ENCODE measurements around the gene TSPAN14. TPM values are rescaled to one million over a fixed set of nuclear protein-coding genes. Genes with fewer than 3 reads are reported as not detected.

TSPAN14 gene
- polyA plus RNA-seq, 10 donors, result 35.8 to 53.1 (median 46.3) TPM

- no peak for DNase-seq
Measured at GRCh38 chr10:80421050-80421706, 32.9 kb upstream of the TSPAN14 start.

GRCh38 chr10:80421707-80422536, 32.2 kb upstream of the TSPAN14 start:
- DNase-seq, result no peak

GRCh38 chr10:80425901-80426300, 28.2 kb upstream of the TSPAN14 start:
- DNase-seq, result no peak

DNA sequence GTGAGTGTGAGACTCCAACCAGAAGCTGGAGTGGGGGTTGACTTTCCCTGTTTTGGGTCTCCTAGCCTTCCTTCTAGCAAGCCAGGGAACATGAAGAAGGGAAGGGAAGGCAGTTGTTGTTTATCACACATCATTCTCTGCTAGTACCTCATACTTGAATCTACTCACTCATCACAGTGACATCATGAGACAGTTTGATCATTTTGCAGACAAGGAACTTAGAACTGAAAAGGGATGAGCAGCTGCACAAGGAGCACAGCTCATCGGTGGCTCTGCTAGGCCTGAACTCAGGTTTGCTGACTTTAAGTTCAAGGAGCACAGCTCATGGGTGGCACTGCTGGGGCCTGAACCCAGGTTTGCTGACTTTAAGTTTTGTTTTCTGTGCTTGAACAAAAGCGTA, 26.6 kb upstream of the TSPAN14 start:
- no peak for DNase-seq

DNA sequence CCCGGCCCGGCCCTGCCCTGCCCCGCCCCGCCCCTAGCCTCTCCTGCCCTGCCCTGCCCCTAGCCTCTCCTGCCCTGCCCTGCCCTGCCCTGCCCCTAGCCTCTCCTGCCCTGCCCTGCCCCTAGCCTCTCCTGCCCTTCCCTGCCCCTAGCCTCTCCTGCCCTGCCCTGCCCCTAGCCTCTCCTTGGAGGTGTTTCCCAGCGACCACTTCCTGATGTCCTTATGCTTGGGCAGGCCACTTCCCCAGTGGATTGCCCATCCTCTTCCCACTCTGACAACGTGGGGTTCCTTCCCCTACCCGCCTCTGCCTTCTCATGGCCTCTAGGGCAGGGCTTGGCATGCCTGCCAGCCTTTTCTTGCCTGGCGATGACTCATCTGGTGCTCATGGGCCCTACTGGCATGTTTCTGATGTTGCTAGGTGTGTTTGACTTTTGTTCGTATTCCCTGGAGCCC, 24.6 kb upstream of the TSPAN14 start:
- no peak for DNase-seq

GRCh38 chr10:80433134-80433533, 21.0 kb upstream of the TSPAN14 start:
- DNase-seq, result no peak

- DNase-seq, result no peak
Measured at GRCh38 chr10:80436446-80437098, 17.5 kb upstream of the TSPAN14 start.

DNA sequence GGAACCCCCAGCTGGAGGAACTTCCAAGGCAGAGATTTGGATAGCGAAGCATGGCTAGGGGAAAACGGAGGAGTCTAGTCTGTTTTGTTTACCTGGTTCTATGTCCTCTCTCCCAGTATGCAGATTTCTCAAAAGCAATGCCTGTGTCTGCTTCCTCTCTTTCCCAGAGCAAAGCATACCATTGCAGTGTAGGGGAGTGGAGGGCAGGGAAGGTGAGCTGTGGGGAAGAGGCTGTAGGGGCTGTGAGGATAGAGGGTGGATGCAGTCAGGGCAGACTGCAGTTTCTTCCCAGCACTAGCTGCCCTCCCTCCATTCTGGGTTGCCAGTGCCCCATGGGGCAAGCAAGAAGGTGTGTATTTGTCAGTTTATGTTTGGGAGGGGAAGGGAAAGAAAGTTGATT, 16.9 kb upstream of the TSPAN14 start:
- DNase-seq, result no peak

DNA sequence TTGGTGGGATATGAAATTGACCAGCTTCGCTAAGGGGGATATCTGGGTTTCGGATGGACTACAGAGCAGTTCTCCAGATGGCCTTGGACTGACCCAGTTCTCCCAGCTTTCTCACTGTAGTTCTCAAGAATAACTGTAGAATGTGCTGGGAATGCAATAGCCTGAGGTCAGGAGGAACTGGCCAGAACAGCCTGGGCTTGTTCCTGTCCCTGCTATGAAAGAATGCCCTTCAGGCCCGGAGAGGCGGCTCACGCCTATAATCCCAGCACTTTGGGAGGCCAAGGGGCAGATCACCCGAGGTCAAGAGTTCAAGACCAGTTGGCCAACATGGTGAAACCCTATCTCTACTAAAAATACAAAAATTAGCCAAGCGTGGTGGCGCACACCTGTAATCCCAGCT, 12.3 kb upstream of the TSPAN14 start:
- no peak for DNase-seq

- DNase-seq, result no peak
Measured at GRCh38 chr10:80442879-80443278, 11.2 kb upstream of the TSPAN14 start.

GRCh38 chr10:80443531-80443974, 10.6 kb upstream of the TSPAN14 start:
- DNase-seq, result no peak

GRCh38 chr10:80444124-80444523, 10.0 kb upstream of the TSPAN14 start:
- DNase-seq, result no peak

DNA sequence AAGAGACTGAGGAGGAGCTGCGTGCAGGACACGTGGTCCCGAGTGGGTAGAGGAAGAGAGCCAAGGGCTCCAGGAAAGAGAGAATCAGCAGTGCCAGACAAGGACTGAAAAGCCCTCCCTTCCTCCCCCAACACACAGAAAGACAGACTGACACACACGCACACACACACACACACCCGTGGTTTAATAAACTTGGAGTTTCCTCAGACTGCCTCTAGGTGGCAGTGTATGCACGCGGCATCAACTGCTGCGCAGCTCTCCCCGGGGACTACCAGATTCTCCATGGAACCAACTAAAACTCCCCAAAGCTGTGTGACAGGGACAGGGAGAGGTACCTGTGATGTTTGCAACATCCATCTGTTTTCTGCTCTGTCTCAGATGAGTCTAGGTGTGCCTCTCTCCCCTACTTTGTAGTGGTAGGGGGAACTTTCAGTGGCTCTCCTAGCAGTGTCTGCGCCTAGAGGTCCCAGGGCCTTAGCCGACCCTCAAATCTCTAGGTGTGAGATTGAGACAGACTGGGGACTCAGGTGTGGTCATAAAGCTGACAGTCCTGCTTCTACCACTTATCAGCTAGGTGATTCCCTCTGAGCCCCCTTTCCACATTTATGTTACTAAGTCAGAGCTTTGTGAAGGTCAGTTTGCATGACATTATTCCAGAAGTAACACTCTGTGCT, 9.3 kb upstream of the TSPAN14 start:
- peak; percentile 56 to 81 (median 67) for DNase-seq

GRCh38 chr10:80447436-80448190, 6.5 kb upstream of the TSPAN14 start:
- no peak for DNase-seq

GRCh38 chr10:80448209-80448942, 5.7 kb upstream of the TSPAN14 start:
- DNase-seq, result no peak

DNA sequence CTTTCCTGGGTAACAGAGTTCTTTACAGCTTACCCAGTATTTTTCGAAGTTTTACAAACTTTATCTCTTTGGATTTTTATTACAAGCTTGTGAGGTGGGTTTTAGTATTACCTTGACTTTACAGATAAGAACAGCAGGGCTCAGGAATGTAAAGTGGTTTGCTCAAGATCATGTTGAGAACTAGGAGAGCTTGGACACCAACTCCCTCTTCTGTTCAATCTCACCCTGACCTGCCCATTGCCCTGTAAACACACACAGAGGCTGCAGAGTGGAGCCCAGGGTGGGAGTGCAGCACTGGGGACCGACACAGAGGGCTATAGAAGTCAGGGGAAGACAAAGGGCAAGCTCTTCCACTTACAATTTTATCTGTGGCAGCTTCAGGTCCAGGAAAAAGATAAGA, 4.6 kb upstream of the TSPAN14 start:
- DNase-seq, result no peak

- DNase-seq, result no peak
Measured at GRCh38 chr10:80451132-80451531, 3.0 kb upstream of the TSPAN14 start.

DNA sequence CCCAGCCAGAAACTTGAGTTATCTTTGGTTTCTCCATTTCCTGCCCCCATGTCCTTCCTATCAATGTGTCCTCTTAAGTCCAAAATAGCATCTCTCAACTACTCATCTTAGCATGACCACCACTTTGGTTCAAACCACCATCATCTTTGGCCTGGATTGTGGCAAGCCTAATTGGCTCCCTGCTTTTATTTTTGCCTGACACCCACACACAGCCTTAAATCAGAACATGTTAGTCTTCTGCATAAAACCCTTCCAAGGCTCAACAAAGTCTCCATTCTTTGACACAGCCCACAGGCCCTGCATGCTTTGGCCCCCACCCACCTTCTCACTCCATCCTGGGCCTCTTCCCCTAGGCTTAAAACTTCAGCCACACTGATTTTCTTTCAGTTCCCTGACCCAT, 2.0 kb upstream of the TSPAN14 start:
- no peak for DNase-seq

DNA sequence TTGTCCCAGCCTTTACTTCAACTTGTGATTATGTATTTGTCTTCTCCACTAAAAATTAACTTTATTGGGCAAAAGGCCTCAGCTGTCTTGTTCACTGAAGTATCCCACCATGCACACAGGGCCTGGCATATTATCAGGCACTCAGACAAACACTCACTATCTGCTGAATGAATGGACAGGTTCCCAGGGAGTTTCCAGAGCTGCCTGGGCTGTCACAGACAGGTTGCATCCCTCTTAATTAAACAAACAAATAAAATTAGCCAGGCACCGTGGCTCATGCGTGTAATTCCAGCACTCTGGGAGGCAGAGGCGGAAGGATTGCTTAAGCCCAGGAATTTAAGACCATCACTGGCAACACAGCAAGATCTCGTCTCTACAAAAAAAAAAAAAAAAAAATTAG, 1.5 kb upstream of the TSPAN14 start:
- DNase-seq, result no peak

GRCh38 chr10:80453056-80453841, 861 bp upstream of the TSPAN14 start:
- no peak for DNase-seq

Measured in muscle of back (tissue), 11 donors.